Activated CD4-positive, alpha-beta T cell treated with anti-CD3 and anti-CD28 coated beads, Interleukin-2, amount 10 ng/mL, durations not matched to agents 7 days and 5 days (primary cell): ENCODE measurements around the gene FN3K. TPM values are rescaled to one million over a fixed set of nuclear protein-coding genes. Genes with fewer than 3 reads are reported as not detected.
"Not testable (repeated sequence)": the region's sequence is repeated elsewhere in the genome, so short reads cannot be mapped to it uniquely, and the experiment has no call there.

Source experiments
- CTCF ChIA-PET: fragments of 350-600 bp; sonication (Branson Sonifier 250); formaldehyde crosslinking; loops from one replicate; lab custom pipeline; 2021; ENCODE audit warnings: antibody characterized with exemption; lab: Charles Lee
- POLR2A ChIA-PET: fragments of 350-600 bp; sonication (Branson Sonifier 250); formaldehyde crosslinking; loops from one replicate; lab custom pipeline; 2021; ENCODE audit warnings: antibody characterized with exemption; lab: Charles Lee
- DNase-seq: peaks from one replicate; pipeline ENCODE4 v3.0.0-alpha.2; 2020
- H3K27ac Mint-ChIP-seq: one replicate; pipeline ENCODE4 v1.8.0; 2021; ENCODE audit warnings: mild to moderate bottlenecking, moderate library complexity, mixed read lengths
- H3K27me3 Mint-ChIP-seq: one replicate; pipeline ENCODE4 v1.8.0; 2021; ENCODE audit warnings: mixed read lengths
- H3K36me3 Mint-ChIP-seq: one replicate; pipeline ENCODE4 v1.8.0; 2021; ENCODE audit warnings: low read depth, mixed read lengths
- H3K4me1 Mint-ChIP-seq: one replicate; pipeline ENCODE4 v1.8.0; 2021; ENCODE audit warnings: mixed read lengths
- H3K4me3 Mint-ChIP-seq: one replicate; pipeline ENCODE4 v1.8.0; 2021; ENCODE audit warnings: mild to moderate bottlenecking, moderate library complexity, mixed read lengths
- H3K9me3 Mint-ChIP-seq: one replicate; pipeline ENCODE4 v1.8.0; 2021; ENCODE audit warnings: mixed read lengths
- total RNA-seq, 2 experiments: library from RNA; stranded (reverse); gene quantifications; one replicate each; pipeline ENCODE4 v1.2.3, GENCODE V29; 2021

The FN3K gene
- total RNA-seq, 2 experiments from 2014 or later, result 2.0 to 4.2 TPM

- POLR2A ChIA-PET, result no interaction called here
- Mint-ChIP-seq H3K9me3 (no peaks in the 10 kb centered on the region), H3K27me3 (no peaks in the 10 kb centered on the region), H3K36me3 (peaks cover 9% of the 10 kb centered on the region), H3K4me3 (peak within 1 kb of the TSS; percentile 83), H3K4me1 (peaks cover 21% of the 10 kb centered on the region), H3K27ac (peak within 1 kb of the TSS; percentile 66)
- CTCF ChIA-PET, result no interaction called here
- peak; percentile 84 for DNase-seq
These were observed 16.4 kb downstream of the FN3K start, which contains the start of gene TBCD for GRCh38 chr17:82751571-82752370. Gene TBCD (plus strand): TSS chr17:82752065. CDS start chr17:82752194, 129 bp downstream.

DNA sequence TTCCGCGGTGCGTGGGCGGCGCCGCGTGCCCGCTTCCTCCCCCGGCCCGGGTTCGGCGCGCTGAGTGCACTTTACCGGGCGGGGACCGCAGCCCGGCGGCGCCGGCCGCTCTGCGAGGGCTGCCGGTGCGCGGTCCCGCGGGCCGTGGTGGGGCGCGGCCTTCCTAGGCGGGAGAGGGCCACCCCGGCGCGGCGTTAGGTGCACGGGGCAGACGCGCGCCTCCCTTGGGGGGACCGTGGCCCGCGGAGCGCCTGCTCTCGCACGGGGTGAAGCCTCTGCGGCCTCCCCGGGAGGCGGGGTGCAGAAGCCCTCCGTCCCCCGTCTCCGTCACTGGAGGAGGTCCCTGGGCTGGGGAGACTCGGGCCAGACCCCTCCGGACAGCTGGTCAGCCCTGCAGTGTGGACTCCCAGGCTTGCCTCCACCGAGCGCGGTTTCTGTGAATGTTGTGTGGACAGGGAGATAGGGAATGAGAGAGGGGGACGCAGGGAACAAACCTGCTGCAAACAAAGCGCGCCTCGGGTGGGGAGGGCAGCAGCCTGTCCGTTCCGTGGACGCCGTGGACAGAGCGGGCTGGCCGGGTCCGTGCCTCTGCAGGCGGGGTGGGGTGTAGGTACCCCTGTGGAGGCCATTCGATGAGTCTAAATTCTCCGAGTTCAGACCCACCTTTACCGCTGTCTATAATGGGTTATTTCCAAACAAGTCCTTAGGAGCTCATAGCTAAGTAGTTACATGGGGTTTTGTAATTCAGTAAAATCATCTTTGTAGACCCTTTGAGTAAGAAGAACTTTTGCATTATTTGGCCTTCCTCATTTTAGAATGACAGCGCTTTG is 17.2 kb downstream of the FN3K start:
- no peaks in the 10 kb centered on the region for H3K27me3 Mint-ChIP-seq
- H3K4me1 Mint-ChIP-seq, result peaks cover 21% of the 10 kb centered on the region
- DNase-seq, result peak; percentile 38
- no peaks in the 10 kb centered on the region for H3K9me3 Mint-ChIP-seq
- POLR2A ChIA-PET, result no interaction called here
- H3K27ac Mint-ChIP-seq, result peak overlapping the region; percentile 62
- CTCF ChIA-PET, result interaction anchor here (0.9 to 1.0 kb wide), 2 partner anchors 12 to 111 kb away, joined by 3 read pairs; no protein-coding TSS in a partner anchor
- peak overlapping the region; percentile 83 for H3K4me3 Mint-ChIP-seq
- H3K36me3 Mint-ChIP-seq, result peaks cover 11% of the 10 kb centered on the region

GRCh38 chr17:82753201-82753464 is 17.7 kb downstream of the FN3K start:
- DNase-seq, result no peak
- H3K4me1 Mint-ChIP-seq, result peaks cover 21% of the 10 kb centered on the region
- H3K27me3 Mint-ChIP-seq, result no peaks in the 10 kb centered on the region
- ChIA-PET CTCF (interaction anchor here (0.9 to 1.0 kb wide), 3 partner anchors 9 to 111 kb away, joined by 3 to 4 read pairs (median 3); no protein-coding TSS in a partner anchor), POLR2A (no interaction called here)
- no peaks in the 10 kb centered on the region for H3K9me3 Mint-ChIP-seq
- H3K27ac Mint-ChIP-seq, result peak overlapping the region; percentile 62
- H3K4me3 Mint-ChIP-seq, result peak overlapping the region; percentile 83
- peaks cover 11% of the 10 kb centered on the region for H3K36me3 Mint-ChIP-seq

DNA sequence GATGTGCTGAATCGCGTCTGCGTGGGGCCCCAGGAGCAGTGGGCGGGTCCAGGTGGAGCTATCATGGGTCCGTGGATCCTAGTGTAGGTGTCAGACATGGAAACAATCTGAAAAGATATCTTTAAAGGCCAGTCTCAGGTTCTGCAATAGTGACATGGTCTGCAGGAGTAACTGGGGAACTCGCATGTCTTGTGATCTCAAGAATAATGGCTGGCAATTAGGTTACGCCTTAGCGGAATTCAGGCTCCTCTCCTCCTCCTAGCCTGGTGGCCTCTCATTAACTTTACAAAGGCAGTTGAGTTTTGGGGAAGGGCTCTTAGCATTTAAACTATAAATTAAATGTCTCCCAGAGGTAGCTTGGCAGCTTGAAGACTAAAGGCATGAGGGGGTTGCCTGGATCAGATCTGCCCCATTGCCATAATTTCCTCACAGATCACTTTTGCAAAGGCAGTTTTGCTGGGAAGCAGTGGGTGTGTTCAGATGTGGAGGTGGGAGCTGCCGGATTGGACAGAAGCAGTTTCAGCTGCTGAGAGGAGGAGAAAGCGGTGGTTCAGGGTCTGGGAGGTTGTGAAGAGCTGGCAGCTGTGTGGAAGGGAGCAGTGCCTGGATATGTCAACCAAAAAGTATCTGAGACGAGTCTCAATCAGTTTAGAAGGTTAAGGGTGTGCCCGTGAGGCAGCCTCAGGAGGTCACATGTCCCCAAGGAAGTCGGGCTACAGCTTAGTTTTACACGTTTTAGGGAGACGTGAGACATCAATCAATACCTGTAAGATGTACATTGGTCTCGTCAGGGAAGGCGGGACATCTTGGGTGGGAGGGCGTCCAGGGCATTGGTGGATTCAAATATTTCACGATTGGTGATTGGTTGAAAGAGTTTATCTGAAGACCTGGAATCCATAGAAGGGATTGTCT is 19.1 kb downstream of the FN3K start:
- ChIA-PET POLR2A (no interaction called here), CTCF (interaction anchor here (0.6 to 1.0 kb wide), 3 partner anchors 8 to 42 kb away, joined by 3 to 4 read pairs (median 3); no protein-coding TSS in a partner anchor)
- Mint-ChIP-seq H3K4me3 (peak overlapping the region; percentile 20), H3K9me3 (no peaks in the 10 kb centered on the region), H3K36me3 (peaks cover 11% of the 10 kb centered on the region), H3K4me1 (peaks cover 21% of the 10 kb centered on the region), H3K27ac (peak overlapping the region; percentile 26), H3K27me3 (no peaks in the 10 kb centered on the region)
- DNase-seq, result peak; percentile 23

- no peak overlapping the region for H3K4me3 Mint-ChIP-seq
- H3K27ac Mint-ChIP-seq, result no peak overlapping the region
- no peaks in the 10 kb centered on the region for H3K9me3 Mint-ChIP-seq
- DNase-seq, result no peak
- no peaks in the 10 kb centered on the region for H3K27me3 Mint-ChIP-seq
- POLR2A ChIA-PET, result interaction anchor here (0.6 kb wide), 1 partner anchor 39 kb away, joined by 3 read pairs; the partner anchor contains the start of gene FN3KRP
- peaks cover 10% of the 10 kb centered on the region for H3K36me3 Mint-ChIP-seq
- H3K4me1 Mint-ChIP-seq, result peaks cover 21% of the 10 kb centered on the region
- CTCF ChIA-PET, result interaction anchor here (0.9 kb wide), 1 partner anchor 86 kb away, joined by 3 read pairs; no protein-coding TSS in a partner anchor
These were observed 20.8 kb downstream of the FN3K start for GRCh38 chr17:82756166-82756565.

DNA sequence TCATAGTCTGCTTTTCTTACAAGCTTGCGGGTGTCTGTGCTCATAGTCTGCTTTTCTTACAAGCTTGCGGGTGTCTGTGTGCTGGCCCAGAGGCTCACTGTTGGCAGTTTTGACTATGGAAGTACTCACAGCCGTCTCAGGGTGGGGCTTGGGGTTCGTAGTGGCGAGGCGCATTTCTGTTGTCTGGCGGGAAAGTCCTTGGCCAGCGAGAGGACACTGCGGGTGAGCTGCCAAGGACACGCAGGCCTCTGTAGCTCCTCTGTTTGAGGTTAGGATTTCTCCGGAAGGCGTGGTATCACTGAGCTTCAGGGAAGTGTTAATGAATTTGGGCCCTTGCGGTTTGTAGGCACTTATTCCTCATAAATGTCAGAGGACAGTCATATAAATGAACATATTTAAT is 30.0 kb downstream of the FN3K start:
- DNase-seq, result no peak
- Mint-ChIP-seq H3K27me3 (no peaks in the 10 kb centered on the region), H3K36me3 (peaks cover 35% of the 10 kb centered on the region), H3K4me3 (no peak overlapping the region), H3K4me1 (peaks cover 12% of the 10 kb centered on the region), H3K27ac (no peak overlapping the region), H3K9me3 (no peaks in the 10 kb centered on the region)
- ChIA-PET POLR2A (no interaction called here), CTCF (interaction anchor here (1.6 kb wide), 1 partner anchor 12 kb away, joined by 3 read pairs; no protein-coding TSS in a partner anchor)

DNA sequence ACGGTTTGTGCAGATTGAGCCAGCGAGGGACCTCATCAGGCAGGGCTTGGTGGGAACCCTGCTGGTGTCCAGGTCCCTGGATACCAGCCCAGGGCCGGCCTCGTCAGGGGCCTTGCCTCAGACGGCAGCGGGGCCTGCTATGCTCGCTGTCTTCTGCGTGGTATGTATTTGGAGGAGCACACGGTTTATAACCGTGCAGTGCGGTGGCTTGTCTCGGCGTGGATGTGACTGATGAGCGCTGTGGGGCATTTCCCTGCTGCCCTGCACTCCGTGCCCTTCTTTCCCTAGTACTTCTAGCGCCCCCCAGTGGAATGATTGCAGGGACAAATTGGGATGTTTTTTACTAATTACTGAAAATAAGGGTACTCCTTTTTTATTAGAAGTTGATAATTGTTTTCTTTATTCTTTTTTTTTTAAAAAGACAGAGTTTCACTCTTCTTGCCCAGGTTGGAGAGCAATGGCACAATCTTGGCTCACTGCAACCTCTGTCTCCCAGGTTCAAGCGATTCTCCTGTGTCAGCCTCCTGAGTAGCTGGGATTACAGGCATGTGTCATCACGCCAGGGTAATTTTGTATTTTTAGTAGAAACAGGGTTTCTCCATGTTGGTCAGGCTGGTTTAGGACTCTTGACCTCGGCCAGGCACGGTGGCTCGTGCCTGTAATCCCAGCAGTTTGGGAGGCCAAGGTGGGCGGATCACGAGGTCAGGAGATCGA is 31.8 kb downstream of the FN3K start:
- peak overlapping the region; percentile 69 for H3K27ac Mint-ChIP-seq
- H3K4me3 Mint-ChIP-seq, result no peak overlapping the region
- H3K9me3 Mint-ChIP-seq, result no peaks in the 10 kb centered on the region
- ChIA-PET CTCF (interaction anchor here (1.0 kb wide), 1 partner anchor 13 kb away, joined by 3 read pairs; no protein-coding TSS in a partner anchor), POLR2A (no interaction called here)
- no peaks in the 10 kb centered on the region for H3K27me3 Mint-ChIP-seq
- DNase-seq, result peak; percentile 58
- H3K36me3 Mint-ChIP-seq, result peaks cover 34% of the 10 kb centered on the region
- H3K4me1 Mint-ChIP-seq, result peaks cover 15% of the 10 kb centered on the region

DNA sequence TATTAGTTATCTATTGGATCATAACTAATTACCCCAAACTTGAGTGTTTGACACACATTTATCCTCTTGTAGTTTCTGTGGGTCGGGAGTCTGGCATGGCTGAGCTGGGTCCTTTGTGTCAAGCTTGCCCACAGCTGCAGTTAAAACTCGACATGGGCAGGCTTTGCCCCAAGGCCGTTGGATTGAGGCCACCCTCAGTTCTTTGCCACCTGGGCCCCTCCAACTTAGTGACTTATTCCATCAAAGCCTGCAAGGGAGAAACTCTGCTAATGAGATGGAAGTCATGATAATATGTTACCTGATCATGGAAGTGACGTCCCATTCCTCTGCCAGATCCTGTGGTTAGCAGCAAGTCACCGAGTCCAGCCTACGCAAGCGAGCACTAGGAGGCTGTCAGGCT is 33.6 kb downstream of the FN3K start:
- peaks cover 18% of the 10 kb centered on the region for H3K4me1 Mint-ChIP-seq
- POLR2A ChIA-PET, result no interaction called here
- CTCF ChIA-PET, result interaction anchor here (0.7 to 1.2 kb wide), 2 partner anchors 12 to 374 kb away, joined by 3 to 6 read pairs; no protein-coding TSS in a partner anchor
- H3K36me3 Mint-ChIP-seq, result peaks cover 31% of the 10 kb centered on the region
- no peak overlapping the region for H3K4me3 Mint-ChIP-seq
- H3K27me3 Mint-ChIP-seq, result no peaks in the 10 kb centered on the region
- H3K9me3 Mint-ChIP-seq, result no peaks in the 10 kb centered on the region
- no peak overlapping the region for H3K27ac Mint-ChIP-seq
- no peak for DNase-seq

DNA sequence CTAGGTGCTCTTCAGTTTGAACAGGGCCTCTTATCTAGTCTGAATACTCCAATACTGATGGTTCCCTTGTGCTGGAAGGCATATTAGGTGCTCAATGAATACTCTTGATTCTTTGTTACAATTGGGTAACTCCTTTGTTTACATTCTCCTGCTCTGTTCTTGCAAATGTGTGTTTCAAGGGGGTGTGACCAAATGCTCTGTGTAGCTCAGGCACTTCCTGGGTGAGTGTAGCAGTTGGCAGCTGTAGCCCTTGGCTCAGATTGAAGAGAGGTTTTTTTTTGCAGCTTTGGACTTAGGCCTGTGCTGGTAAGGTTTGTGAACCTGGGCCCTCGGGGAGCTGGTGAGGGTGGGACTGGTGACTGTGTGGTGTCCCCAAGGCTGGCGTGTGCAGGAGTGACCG is 36.6 kb downstream of the FN3K start:
- Mint-ChIP-seq H3K27me3 (no peaks in the 10 kb centered on the region), H3K27ac (no peak overlapping the region), H3K9me3 (no peaks in the 10 kb centered on the region), H3K4me3 (no peak overlapping the region), H3K4me1 (peaks cover 23% of the 10 kb centered on the region), H3K36me3 (peaks cover 28% of the 10 kb centered on the region)
- ChIA-PET CTCF (interaction anchor here (0.8 to 1.6 kb wide), 3 partner anchors 9 to 66 kb away, joined by 3 to 9 read pairs (median 4); no protein-coding TSS in a partner anchor), POLR2A (no interaction called here)
- DNase-seq, result no peak

DNA sequence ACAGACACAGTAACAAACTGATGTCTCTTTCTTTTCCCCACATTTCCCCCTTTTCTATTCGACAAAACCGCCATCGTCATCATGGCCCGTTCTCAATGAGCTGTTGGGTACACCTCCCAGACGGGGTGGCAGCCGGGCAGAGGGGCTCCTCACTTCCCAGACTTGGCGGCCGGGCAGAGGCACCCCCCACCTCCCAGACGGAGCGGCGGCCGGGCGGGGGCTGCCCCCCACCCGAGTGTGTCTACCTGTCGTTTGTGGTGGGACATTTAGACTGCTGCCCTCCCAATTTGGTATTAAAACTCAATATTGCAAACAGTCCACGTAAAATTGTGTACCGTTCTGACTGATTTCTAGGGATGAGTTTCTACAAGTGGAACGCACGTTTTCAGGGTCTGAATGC is 39.0 kb downstream of the FN3K start:
- Mint-ChIP-seq H3K4me1 (peaks cover 23% of the 10 kb centered on the region), H3K36me3 (peaks cover 12% of the 10 kb centered on the region)
- POLR2A ChIA-PET, H3K27ac Mint-ChIP-seq, DNase-seq, CTCF ChIA-PET, H3K4me3 Mint-ChIP-seq, H3K27me3 Mint-ChIP-seq, H3K9me3 Mint-ChIP-seq: not testable (repeated sequence)

DNA sequence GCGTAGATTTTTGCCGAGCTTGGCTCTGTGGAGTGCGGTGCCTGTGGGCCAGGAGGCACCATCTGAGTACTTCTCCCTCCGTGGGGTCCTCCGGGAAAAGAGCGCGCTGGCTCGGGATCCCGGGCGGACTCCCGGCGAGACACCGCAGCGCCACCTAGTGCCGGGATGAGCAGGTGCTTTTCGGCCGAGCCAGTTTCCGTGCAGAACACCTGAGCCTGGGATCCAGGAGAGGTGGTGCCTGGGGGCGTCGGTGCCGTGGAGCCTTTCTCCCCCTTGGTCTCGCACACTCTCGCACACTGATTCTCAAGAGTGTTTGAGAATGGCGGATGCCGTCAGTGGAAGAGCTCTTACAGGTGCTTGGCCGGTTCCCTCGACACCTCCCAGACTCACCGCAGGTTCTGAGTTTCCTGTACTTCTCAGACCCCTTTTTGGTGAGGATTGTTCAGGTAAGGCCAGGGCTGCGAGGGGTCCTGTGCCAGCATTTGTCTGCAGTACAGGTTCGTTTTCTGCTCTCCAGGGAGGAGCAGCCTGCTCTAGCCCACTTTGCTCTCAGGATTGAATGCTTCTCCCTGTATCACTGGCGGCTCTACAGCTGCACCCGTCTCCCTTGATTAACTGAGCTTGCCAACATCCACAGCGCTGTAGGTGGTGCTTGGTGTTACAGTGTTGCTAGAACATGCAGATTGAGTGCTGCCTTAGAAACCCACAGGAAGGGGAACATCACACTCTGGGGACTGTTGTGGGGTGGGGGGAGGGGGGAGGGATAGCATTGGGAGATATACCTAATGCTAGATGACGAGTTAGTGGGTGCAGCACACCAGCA is 39.8 kb downstream of the FN3K start:
- no peaks in the 10 kb centered on the region for H3K9me3 Mint-ChIP-seq
- H3K27me3 Mint-ChIP-seq, result no peaks in the 10 kb centered on the region
- CTCF ChIA-PET, result interaction anchor here (0.5 kb wide), 1 partner anchor 319 kb away, joined by 3 read pairs; no protein-coding TSS in a partner anchor
- peaks cover 23% of the 10 kb centered on the region for H3K4me1 Mint-ChIP-seq
- H3K27ac Mint-ChIP-seq, result peak overlapping the region; percentile 60
- POLR2A ChIA-PET, result no interaction called here
- H3K36me3 Mint-ChIP-seq, result peaks cover 10% of the 10 kb centered on the region
- peak; percentile 42 for DNase-seq
- no peak overlapping the region for H3K4me3 Mint-ChIP-seq
